H1 (cell line): ENCODE results near the gene CROCC. TPM values are rescaled to one million over a fixed set of nuclear protein-coding genes. Genes with fewer than 3 reads are reported as not detected.

Experiments used
- CTBP2 ChIP-seq: IDR thresholded peaks from 2 replicates; pipeline ENCODE4 v1.7.0; 2011; ENCODE audit warnings: borderline replicate concordance, mild to moderate bottlenecking, moderate library complexity, mixed read lengths, low read length; ENCODE audit not compliant: insufficient read depth, insufficient read length
- FOSL1 ChIP-seq: IDR thresholded peaks from 2 replicates; pipeline ENCODE4 v1.6.1; 2011; ENCODE audit warnings: mild to moderate bottlenecking, low read depth, low read length, moderate library complexity; ENCODE audit not compliant: insufficient read depth
- NANOG ChIP-seq: IDR thresholded peaks from 2 replicates; pipeline ENCODE4 v1.6.1; 2011; ENCODE audit warnings: low read length, low read depth, mild to moderate bottlenecking, inconsistent platforms; ENCODE audit not compliant: insufficient read depth, poor library complexity, severe bottlenecking
- SIX5 ChIP-seq: IDR thresholded peaks from 2 replicates; pipeline ENCODE4 v1.6.1; 2011; ENCODE audit warnings: mild to moderate bottlenecking, low read depth, low read length
- polyA plus RNA-seq, 7 experiments: library from polyadenylated mRNA; depleted of rRNA in 3 of 7; stranded (reverse) in 5 of 7; unstranded in 2 of 7; fragments of >200 nt in 5 of 7; fragments of 200-250 nt in 2 of 7; gene quantifications; 1 replicate in 5 of 7; 2 replicates in 1 of 7; 4 replicates in 1 of 7; pipeline versions ENCODE4 v1.2.1 to v1.2.3, GENCODE V29; 2011 to 2013; ENCODE audit warnings: missing spikeins in 2 of 7, mixed read lengths in 2 of 7
- total RNA-seq: library from RNA; stranded (reverse); fragmentation: NEBNext Ultra II Directional; extraction: Animal tissue kit (Norgen Biotek cat#: 25700); gene quantifications from 2 replicates; pipeline ENCODE4 v1.2.1, GENCODE V29; 2021
- TF ChIP-seq, protein P1 (sequence below): IDR thresholded peaks from 2 replicates; pipeline ENCODE4 v1.6.1; 2011; ENCODE audit warnings: low read length, improper control_type of control experiment

Gene CROCC
- total and polyA plus RNA-seq, 2 of the 8 experiments (the other 6 are each of a cell fraction or from before 2014, with no cell fraction given): 12.1 to 39.5 TPM

DNA sequence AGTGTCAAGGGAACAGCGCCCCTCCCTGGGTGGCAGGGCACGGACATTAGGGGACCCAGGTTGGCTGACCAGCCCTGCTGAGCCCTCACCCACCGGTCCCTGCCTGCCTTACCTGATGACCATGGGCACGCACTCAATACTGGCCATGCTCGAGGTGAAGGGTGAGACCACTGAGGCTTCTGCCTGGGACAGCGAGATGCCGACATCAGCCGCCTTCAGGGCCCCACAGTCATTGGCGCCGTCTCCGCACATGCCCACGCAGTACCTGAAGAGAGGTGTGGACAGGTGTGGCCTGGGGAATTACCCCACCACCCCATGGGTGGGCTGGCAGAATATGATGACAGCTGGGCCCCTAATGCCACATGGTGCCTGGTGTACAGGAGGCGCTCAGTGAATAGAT lies 66.5 kb downstream of the CROCC start (continued):
- no peak for TF ChIP-seq CTBP2
- TF ChIP-seq NANOG: no peak
- TF ChIP-seq, protein P1, sequence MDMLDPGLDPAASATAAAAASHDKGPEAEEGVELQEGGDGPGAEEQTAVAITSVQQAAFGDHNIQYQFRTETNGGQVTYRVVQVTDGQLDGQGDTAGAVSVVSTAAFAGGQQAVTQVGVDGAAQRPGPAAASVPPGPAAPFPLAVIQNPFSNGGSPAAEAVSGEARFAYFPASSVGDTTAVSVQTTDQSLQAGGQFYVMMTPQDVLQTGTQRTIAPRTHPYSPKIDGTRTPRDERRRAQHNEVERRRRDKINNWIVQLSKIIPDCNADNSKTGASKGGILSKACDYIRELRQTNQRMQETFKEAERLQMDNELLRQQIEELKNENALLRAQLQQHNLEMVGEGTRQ: no peak
- TF ChIP-seq SIX5: no peak
- no peak for TF ChIP-seq FOSL1
- TF ChIP-seq, all 59 proteins: peak for 0
